ENCODE results near the gene PRKAG2.

DNA sequence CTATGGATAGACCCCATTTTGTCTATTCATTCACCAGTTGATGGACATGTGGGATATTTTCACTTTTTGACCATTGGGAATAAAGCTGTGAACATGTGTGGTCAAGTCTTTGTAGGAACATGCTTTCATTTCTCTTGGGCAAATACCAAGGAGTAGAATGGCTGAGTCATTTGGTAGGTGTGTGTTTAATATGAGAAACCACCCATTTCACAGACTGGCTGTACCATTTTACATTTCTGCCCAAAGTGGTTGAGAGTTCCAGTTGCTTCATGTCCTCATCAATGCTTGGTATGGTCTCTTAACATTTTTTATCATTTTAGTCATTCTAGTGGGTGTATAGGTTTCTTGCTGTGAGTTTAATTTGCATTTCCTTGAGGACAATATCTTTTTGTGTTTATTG, 232.4 kb downstream of the PRKAG2 start:
- TF ChIP-seq, protein P1, sequence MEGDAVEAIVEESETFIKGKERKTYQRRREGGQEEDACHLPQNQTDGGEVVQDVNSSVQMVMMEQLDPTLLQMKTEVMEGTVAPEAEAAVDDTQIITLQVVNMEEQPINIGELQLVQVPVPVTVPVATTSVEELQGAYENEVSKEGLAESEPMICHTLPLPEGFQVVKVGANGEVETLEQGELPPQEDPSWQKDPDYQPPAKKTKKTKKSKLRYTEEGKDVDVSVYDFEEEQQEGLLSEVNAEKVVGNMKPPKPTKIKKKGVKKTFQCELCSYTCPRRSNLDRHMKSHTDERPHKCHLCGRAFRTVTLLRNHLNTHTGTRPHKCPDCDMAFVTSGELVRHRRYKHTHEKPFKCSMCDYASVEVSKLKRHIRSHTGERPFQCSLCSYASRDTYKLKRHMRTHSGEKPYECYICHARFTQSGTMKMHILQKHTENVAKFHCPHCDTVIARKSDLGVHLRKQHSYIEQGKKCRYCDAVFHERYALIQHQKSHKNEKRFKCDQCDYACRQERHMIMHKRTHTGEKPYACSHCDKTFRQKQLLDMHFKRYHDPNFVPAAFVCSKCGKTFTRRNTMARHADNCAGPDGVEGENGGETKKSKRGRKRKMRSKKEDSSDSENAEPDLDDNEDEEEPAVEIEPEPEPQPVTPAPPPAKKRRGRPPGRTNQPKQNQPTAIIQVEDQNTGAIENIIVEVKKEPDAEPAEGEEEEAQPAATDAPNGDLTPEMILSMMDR (IDR thresholded peaks at IDR 0.05; ENCODE audit: low read depth, low read length), result no peak
- TF ChIP-seq, protein P2, sequence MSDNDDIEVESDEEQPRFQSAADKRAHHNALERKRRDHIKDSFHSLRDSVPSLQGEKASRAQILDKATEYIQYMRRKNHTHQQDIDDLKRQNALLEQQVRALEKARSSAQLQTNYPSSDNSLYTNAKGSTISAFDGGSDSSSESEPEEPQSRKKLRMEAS (IDR thresholded peaks at IDR 0.05; ENCODE audit: low read depth, low read length), result no peak

Measured in NB4 (cell line).